Breast epithelium (tissue), 4 donors: ENCODE measurements around the gene SHISA6. TPM values are rescaled to one million over a fixed set of nuclear protein-coding genes. Genes with fewer than 3 reads are reported as not detected.

ENCODE experiments used
- DNase-seq, 2 donors: peaks; one replicate each; pipeline ENCODE4 v3.0.0-alpha.2; 2019; ENCODE audit warnings: low spot score in 2 of 2
- H3K27ac ChIP-seq, 2 donors: fragments of 200-600 bp; sonication (generic) in 1 of 2; one replicate each; pipeline ENCODE4 v1.5.1; 2016 to 2019; ENCODE audit warnings: mild to moderate bottlenecking in 1 of 2
- H3K27me3 ChIP-seq, 2 donors: fragments of 200-600 bp; sonication (generic) in 1 of 2; one replicate each; pipeline versions ENCODE4 v1.5.1 to v1.6.0; 2017 to 2019; ENCODE audit warnings: control low read depth in 1 of 2, mild to moderate bottlenecking in 1 of 2
- H3K36me3 ChIP-seq: fragments of 200-600 bp; one replicate; pipeline ENCODE4 v1.5.1; 2019
- H3K4me1 ChIP-seq, 2 donors: fragments of 200-600 bp; sonication (generic); one replicate each; pipeline ENCODE4 v1.5.1; 2016 to 2019; ENCODE audit warnings: control low read depth in 1 of 2
- H3K4me3 ChIP-seq, 3 donors: fragments of 200-600 bp; sonication (generic); 1 replicate in 2 of 3; 2 replicates in 1 of 3; pipeline ENCODE4 v1.5.1; 2016 to 2019; ENCODE audit warnings: mild to moderate bottlenecking in 3 of 3, moderate library complexity in 2 of 3
- H3K9me3 ChIP-seq, 2 donors: fragments of 200-600 bp; sonication (generic) in 1 of 2; one replicate each; pipeline ENCODE4 v1.5.1; 2016 to 2019; ENCODE audit warnings: control low read depth in 1 of 2
- CTCF ChIP-seq, 3 donors: fragments of 450-650 bp; IDR thresholded peaks; one replicate each; pipeline ENCODE4 v1.5.1; 2016 to 2017; ENCODE audit warnings: antibody characterized with exemption in 3 of 3, mild to moderate bottlenecking in 3 of 3, moderate library complexity in 3 of 3
- POLR2A ChIP-seq: fragments of 450-650 bp; IDR thresholded peaks from one replicate; pipeline ENCODE4 v1.6.1; 2016; ENCODE audit warnings: antibody characterized with exemption, mild to moderate bottlenecking, moderate library complexity
- POLR2AphosphoS5 ChIP-seq, 3 donors: sonication (generic); formaldehyde crosslinking; IDR thresholded peaks; one replicate each; pipeline ENCODE4 v1.6.1; 2017; ENCODE audit warnings: antibody characterized with exemption in 3 of 3
- intact Hi-C: fragments of 100-400 bp; cut with DNase I; formaldehyde crosslinking; loops from one replicate; pipeline ENCODE4 v1.15.1; 2023; ENCODE audit warnings: low total_unique reads
- total RNA-seq, 3 donors: library from RNA; depleted of rRNA; stranded (reverse); fragments of >200 nt; gene quantifications; one replicate each; pipeline ENCODE4 v1.1.0, GENCODE V29; 2016

SHISA6 gene
- total RNA-seq, 3 donors from 2014 or later = 0.44 to 5.3 (median 3.3) TPM

GRCh38 chr17:11239379-11239970 lies 1.5 kb upstream of the SHISA6 start:
- Histone ChIP-seq H3K36me3 (no peaks in the 10 kb centered on the region), H3K4me1 (peaks cover 0 to 5% of the 10 kb centered on the region in 2 donors), H3K27me3 (peaks cover 9 to 59% of the 10 kb centered on the region in 2 donors), H3K9me3 (no peaks in the 10 kb centered on the region), H3K27ac (no peak overlapping the region), H3K4me3 (peak overlapping the region in 2 of 3 donors; percentile 56 to 61)
- no peak for DNase-seq
- no peak for TF ChIP-seq POLR2A
- no peak for TF ChIP-seq POLR2AphosphoS5 (IDR thresholded peaks at IDR 0.05)
- no peak for TF ChIP-seq CTCF (IDR thresholded peaks at IDR 0.05)
- intact Hi-C loops = no loop called here

GRCh38 chr17:11240041-11240840 lies 772 bp upstream of the SHISA6 start:
- Histone ChIP-seq H3K9me3 (no peaks in the 10 kb centered on the region), H3K27me3 (peaks cover 9 to 64% of the 10 kb centered on the region in 2 donors), H3K4me3 (peak overlapping the region; percentile 49 to 61 (median 56)), H3K36me3 (no peaks in the 10 kb centered on the region), H3K27ac (peak overlapping the region in 1 of 2 donors; percentile 52), H3K4me1 (peaks cover 0 to 5% of the 10 kb centered on the region in 2 donors)
- TF ChIP-seq CTCF (IDR thresholded peaks at IDR 0.05) = no peak
- no peak for TF ChIP-seq POLR2A
- TF ChIP-seq POLR2AphosphoS5 (IDR thresholded peaks at IDR 0.05) = no peak
- intact Hi-C loops = no loop called here
- no peak for DNase-seq

- Histone ChIP-seq H3K27ac (no peak overlapping the region), H3K36me3 (no peaks in the 10 kb centered on the region), H3K9me3 (no peaks in the 10 kb centered on the region), H3K4me3 (peak overlapping the region; percentile 49 to 61 (median 56)), H3K27me3 (peaks cover 9 to 59% of the 10 kb centered on the region in 2 donors), H3K4me1 (peaks cover 0 to 5% of the 10 kb centered on the region in 2 donors)
- TF ChIP-seq POLR2A (no peak), POLR2AphosphoS5 (IDR thresholded peaks at IDR 0.05) (no peak), CTCF (IDR thresholded peaks at IDR 0.05) (no peak)
- DNase-seq = peak in 1 of 2 donors; percentile 59
- intact Hi-C loops = no loop called here
Observed at GRCh38 chr17:11241611-11242226, 706 bp downstream of the SHISA6 start.

GRCh38 chr17:11242411-11242810 lies 1.4 kb downstream of the SHISA6 start:
- peaks cover 9 to 54% of the 10 kb centered on the region in 2 donors for H3K27me3 ChIP-seq
- H3K4me3 ChIP-seq = no peak overlapping the region
- DNase-seq = no peak

More at GRCh38 chr17:11242411-11242810, 1.4 kb downstream of the SHISA6 start:
- TF ChIP-seq POLR2AphosphoS5 (IDR thresholded peaks at IDR 0.05) (no peak), CTCF (IDR thresholded peaks at IDR 0.05) (no peak), POLR2A (no peak)
- intact Hi-C loops = no loop called here
- no peak overlapping the region for H3K27ac ChIP-seq
- no peaks in the 10 kb centered on the region for H3K36me3 ChIP-seq
- H3K4me1 ChIP-seq = peaks cover 0 to 5% of the 10 kb centered on the region in 2 donors
- no peaks in the 10 kb centered on the region for H3K9me3 ChIP-seq
